HL-60/S4 treated with phorbol 12-myristate 13-acetate at 8.2 ng/mL for 4 days and 3 days (cell line): Measurements from ENCODE around the gene ADH5.
"Not testable (repeated sequence)": the region's sequence is repeated elsewhere in the genome, so short reads cannot be mapped to it uniquely, and the experiment has no call there.

Experiments used
- in situ Hi-C: fragments of 300-500 bp; cut with MboI; formaldehyde crosslinking; loops from 2 replicates; pipeline ENCODE4 v1.15.0; 2022; ENCODE audit warnings: low sequenced_read_pairs

Gene ADH5

DNA sequence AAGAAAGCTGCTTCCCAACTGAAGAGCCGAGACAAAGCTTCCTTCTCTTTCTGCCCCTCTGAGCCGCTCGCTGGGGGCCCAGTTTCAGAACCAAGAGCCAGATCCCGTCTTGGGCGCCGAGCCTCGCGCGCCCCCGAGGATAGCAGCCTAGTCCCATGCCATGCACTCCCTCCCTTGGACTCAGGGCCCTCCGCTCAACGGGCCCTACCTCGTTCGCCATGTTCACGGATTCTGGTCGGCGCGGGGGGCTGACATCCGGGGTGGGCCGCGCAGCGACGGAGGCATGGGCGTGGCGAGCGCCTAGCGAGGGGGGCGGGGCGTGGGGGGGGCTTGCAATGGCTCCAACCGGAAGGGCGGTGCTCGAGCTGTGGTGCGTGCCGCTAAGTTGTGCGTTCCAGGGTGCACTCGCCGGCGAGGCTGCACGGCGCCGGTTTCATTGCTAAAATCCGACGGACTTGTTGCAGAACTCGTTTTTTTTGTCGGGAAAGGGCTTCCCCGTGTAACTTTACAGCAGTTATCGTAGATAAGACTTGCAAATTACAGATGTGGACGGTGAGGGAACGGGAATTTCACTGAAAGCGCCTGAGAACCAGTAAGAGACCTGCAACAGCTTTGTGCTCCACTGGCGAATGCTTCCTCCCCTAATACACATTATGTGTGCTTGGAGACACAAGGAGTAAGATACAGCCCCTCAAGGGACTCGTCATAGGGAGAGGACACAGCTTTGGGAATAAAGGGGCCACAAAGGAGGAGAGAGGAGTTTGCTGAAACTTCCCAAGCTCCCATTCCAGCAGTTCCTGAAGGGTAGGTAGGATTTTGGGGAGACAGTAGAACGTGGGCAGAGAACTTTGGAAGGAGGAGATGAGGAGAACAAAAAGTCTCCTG, at the start of gene ADH5:
Gene ADH5 (minus strand): TSS at position 308 of the 885 bp plus-strand sequence. CDS start 88 bp downstream, at position 220.
- in situ Hi-C loops = no loop called here

DNA sequence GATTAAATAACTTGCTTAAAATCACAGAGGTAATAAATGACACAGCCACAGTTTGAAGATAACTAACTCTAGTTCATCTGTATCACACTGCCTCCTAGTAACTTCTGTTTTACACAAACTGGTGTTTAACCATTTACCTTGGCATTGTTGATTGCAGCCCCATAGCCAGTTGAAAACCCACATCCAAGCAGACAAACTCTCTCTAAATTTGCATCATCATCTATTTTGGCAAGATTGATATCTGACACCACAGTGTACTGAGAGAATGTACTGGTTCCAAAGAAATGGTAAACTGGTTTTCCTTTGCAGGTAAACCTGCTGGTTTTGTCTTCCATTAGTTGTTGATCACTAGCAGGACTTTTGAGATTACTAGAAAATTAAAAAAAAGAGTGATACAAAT, 47.7 kb upstream of the ADH5 start:
- in situ Hi-C loops = no loop called here

DNA sequence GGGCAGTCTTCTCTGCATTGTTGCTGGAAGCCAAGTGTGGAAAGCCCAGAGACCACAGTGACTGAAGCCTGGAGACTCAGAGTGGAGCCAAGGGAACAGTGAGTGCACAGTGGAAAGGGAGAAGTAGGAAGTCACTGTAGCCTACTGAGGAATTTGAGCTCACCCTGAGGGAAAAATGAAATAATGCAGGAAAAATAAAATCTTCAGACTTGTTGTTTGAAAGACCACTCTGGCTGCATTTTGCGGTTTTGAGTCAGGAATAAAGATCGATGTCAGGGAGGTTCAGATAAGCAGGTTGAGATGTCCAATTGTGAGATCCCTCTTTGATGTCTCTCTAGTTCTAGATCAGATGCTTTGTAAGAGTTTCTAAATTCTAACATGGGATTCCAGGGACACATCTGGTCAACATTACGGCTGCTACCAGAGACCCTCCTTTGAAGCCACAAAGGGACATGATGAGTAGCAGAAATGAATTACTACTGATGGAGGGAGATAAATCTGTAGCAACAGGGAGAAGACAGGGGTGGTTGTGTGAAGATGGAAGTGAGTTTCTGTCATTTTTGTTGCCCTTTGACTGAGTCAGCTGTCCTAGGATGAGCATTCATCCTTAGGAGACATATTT, 47.1 kb upstream of the ADH5 start:
- in situ Hi-C loops = no loop called here

DNA sequence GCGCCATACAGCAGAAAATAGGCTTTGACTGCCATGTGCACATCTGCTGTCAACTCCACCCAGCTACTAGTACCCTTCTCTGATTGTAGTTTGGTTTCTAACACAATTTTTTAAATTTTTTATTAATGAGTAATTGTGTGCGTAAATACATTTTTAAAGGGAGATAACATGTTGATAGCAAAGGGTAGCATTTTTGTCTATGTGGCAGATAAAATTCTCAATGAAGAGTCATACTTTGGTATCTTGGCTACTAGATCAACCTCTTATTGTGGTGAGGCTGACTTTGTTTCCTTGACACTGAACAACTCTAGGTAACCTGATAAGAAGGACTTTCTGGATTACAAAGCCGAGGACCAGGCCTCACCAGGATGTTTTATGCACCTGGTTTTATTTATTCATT, 46.0 kb upstream of the ADH5 start:
- in situ Hi-C loops = no loop called here

DNA sequence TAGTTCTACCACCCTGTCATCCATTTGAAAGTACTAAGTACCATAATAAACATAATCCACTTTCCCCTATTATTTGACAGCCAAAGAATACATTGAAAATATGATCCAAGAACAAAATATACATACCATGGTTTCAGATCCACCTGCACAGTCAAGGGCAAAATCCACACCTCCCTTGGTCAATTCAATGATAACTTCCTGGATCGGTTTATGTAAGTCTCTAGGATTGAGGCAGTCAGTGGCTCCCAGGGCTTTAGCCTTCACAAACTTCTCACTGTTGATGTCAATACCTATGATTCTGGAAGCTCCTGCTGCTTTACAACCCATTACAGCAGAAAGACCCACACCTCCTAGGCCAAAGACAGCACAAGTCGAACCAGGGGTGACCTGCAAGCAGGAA, 42.8 kb upstream of the ADH5 start:
- in situ Hi-C loops = no loop called here

DNA sequence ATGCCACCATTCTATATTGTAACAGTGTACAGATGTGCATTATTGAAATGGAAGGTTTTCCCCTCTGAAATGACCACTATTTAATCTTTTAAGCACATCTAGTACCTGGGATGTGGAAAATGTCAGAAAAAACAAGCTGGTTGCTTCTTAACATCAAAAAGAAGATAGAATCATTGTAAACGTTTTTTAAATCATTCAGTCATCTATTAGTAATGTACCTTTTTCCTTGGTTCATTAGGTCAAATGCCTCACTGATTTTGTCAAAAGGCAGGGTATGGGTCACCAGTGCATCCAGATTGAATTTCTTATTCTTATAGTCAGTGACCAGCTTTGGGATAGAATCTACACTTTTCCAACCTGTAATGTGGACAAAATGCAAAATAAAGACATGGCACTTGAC, 37.8 kb upstream of the ADH5 start:
- in situ Hi-C loops = no loop called here

DNA sequence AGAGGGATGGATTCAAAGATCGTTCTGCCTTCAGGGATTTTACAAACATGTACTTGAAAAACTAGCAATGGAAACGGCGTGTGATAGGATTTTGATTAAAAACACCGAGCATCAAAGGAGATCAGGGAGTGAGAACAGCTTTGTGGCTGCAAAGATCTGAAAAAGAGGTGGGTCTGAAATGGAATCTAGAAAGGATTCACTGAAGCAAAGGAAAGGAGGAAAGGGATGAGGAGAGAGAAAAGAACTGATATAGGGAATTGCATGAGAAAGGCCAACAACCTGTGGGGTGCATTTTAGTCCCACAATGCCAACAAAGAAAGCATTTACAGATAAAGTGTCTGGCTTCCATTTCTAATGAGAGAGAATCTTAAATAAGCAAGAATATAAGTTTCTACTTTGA, 32.4 kb upstream of the ADH5 start:
- in situ Hi-C loops = no loop called here

DNA sequence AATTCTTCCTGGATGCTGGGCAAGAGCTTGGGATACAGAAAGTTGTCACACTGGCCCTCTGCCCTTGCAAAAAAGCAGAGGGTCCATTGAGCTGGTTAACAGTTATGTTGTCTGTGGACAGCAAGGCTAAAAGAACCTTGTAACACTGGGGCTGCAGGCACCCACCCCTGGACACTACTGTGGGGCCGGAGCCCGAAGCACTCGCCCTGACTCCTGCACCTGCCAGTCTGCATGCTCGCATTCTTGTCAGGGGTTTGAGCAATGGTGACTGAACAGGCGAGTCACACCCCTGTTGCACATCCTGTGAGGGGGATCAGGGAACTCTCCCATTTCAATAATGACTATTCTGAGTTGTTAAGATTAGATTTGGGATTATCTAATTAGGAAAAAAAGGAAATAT, 31.9 kb upstream of the ADH5 start:
- in situ Hi-C loops = no loop called here

DNA sequence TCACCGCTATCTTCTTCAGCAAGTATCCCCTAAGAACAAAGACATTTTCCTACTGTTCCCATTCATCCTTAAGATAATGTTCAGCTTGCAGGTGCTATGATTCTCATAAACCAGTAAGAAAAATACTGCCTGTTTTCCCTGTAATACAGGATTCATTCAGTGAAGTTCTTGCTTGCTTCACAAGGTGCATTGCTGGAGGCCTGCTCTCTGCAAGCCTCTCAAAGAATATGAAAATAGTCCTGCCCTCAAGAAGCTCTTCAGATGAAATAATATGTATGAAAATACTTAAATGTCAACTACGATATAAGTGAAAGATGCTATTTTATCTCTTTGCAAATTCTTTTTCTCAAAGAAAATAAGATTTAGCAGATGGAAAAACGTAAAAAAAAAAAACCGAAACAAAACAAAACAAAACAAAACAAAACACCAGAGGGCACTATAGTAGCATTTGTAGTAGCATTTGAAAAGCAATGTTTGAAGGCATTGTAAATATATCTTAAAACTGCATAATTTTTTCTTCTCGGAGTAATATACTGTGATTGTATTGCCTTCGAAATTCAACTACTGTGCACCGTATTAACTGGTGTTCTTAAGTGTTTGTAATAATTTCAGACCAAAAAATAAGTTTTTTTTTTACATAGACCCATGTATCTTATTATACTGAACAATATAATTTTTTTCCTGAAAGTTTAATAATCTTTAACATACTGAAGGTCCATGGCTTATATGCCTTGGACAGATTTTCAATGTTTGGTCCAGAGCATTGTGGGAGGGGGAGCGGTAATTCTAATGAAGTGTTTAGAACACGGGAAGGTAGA, 29.5 kb upstream of the ADH5 start:
- in situ Hi-C loops = no loop called here

DNA sequence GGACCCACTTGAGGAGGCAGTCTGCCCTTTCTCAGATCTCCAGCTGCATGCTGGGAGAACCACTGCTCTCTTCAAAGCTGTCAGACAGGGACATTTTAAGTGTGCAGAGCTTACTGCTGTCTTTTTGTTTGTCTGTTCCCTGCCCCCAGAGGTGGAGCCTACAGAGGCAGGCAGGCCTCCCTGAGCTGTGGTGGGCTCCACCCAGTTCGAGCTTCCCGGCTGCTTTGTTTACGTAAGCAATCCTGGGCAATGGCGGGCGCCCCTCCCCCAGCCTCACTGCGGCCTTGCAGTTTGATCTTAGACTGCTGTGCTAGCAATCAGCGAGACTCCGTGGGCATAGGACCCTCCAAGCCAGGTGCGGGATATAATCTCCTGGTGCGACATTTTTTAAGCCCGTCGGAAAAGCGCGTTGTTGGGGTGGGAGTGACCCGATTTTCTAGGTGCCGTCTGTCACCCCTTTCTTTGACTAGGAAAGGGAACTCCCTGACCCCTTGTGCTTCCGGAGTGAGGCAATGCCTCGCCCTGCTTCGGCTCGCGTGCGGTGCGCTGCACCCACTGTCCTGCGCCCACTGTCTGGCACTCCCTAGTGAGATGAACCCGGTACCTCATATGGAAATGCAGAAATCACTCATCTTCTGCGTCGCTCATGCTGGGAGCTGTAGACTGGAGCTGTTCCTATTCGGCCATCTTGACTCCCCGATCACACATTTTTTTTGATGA, 28.7 kb upstream of the ADH5 start:
- in situ Hi-C loops = not testable (repeated sequence)

DNA sequence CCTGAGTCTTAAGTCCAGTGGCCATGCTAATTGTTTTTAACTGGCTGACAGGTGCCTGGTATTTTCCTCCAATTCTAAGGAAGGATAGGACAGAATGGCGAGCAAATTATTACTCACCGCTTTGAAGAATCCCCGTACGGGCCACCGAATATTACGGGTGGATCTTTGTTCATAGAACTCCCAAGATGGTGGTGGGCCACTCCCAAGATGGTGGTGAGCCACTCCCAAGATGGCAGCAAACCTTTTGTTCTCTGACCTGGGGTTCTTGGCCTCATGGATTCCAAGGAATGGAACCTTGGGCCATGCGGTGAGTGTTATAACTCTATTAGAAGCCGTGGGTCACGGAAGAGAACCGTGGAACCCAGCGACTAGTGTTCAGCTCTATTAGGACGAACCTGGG, 20.7 kb upstream of the ADH5 start:
- in situ Hi-C loops = not testable (repeated sequence)

DNA sequence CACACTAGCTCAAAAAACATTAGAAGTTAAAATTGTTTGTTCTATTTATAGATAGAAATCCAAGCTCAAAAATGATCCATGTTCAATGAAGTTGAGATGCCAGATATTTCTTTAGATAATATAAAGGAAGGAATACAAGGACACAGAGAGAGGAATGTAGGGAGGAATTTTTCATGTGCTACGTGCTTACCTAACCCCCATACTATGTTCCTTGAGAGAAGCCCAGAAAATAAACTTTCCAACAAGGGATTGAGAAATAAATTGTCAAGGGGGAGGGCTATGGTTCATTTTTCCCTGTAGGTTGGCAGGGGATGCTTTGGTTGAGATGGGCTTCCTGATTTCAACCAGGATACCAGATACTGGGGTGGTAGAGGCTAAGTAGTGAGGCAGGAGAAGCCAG, 15.6 kb upstream of the ADH5 start:
- in situ Hi-C loops = no loop called here

DNA sequence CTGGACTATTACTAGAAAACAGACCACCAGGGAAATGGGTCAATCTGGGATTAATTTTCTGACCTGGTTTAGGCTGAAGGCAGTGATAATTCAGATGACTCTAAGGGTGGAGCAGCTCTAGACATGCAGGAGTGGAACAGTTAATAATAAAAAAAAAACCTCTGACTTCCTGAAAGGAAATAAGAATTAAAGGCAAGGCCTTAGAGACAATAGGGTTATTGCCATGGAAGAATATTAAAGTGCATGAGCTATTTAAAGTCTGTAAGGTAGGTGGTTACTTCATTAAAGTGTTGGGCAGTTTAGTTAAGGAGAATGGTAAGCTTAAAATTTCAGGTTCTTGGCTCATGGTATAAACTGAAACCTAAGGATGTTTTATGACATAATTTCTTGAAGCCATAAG, 14.6 kb upstream of the ADH5 start:
- in situ Hi-C loops = no loop called here

DNA sequence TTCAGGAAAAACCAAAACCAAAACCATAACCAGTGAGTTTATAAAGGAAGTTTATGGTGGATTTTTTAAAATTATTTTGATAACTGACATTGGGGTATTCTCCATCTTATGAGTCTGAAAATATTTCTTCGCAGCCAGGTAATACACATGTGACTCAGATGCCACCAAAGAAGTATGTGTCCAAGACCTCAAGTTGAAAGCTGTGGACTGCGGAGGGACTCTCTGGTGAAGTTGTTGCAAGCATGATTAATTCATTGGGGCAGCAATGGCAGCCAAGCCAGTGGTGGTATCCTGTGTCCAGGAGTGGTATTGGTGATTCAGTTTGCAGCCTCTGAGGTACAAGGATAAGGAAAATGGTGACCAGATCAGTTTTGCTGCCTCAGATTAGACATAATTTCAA, 14.0 kb upstream of the ADH5 start:
- in situ Hi-C loops = no loop called here

DNA sequence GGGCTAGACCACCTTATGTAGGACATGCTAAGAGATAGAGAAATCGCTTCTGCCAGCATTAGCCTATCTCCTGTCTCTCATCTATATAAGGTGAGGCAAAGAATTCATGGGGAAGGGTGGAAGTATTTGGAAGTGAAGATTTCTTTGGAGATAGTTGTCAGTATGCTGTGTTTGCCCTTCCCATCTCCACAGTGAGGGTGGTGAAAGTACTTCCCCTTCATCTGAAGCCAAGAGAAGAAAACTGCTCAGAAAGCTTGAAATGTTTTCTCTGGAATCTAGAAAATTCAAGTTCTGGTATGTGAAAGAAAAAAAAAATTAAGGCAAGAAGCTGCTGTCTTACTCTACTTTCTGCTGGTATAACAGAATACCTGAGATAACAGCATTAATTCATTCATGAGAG, 12.3 kb upstream of the ADH5 start:
- in situ Hi-C loops = no loop called here

DNA sequence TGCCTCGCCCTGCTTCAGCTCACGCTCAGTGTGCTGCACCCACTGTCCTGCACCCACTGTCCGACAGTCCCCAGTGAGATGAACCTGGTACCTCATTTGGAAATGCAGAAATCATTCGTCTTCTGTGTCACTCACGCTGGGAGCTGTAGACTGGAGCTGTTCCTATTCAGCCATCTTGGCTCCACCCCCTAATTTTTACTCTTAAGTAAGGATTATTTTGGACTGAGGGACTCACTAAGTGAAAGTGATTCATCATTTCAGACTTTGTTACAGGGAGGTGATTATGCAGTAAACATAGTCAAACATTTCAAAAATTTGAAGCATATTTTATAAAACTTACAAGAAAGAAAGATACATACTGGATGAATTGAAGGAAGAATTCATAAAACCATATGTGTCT, 11.2 kb upstream of the ADH5 start:
- in situ Hi-C loops = not testable (repeated sequence)

DNA sequence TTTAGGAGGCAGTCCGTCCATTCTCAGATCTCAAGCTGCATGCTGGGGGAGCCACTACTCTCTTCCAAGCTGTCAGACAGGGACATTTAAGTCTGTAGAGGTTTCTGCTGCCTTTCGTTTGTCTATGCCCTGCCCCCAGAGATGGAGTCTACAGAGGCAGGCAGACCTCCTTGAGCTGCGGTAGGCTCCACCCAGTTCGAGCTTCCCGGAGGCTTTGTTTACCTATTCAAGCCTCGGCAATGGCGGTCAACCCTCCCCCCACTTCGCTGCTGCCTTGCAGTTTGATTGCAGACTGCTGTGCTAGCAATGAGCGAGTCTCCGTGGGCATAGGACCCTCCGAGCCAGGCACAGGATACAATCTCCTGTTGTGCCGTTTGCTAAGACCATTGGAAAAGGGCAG, 10.7 kb upstream of the ADH5 start:
- in situ Hi-C loops = no loop called here

DNA sequence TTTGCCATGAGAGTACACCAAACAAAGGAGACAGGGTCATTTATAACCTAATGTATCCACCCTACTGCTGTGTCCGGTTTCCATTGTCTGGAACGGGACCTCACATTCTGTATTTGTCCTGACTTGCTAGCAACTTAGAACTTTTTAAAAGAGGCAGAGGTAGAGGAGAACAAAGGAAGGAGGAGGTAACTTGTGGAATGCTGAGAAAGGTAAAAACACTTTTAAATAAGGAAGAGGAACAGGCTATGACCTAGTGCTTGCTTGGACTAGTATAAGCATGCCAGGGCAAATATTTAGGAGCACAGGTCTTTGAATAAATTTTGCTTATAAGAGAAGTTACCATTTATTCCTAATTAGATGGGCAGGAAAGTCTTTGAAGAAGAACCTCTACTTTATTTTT, 3.3 kb upstream of the ADH5 start:
- in situ Hi-C loops = not testable (repeated sequence)

DNA sequence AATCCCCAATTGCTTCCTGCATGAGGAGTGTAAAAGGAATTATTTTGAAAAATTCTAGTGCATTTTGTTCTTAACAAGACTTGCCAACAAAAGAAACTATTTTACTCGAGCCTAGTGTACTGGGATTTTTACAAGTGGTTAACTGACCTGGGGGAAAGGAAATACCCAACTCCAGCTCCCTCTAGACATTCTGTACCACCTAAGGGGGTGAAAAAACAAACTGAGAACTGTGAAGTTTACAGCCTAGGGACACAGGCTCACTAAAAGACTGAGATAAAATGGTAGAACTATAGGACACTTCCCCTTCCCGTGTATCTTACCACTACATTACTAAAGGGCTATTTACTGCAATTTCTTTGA, 2.6 kb upstream of the ADH5 start:
- in situ Hi-C loops = no loop called here

DNA sequence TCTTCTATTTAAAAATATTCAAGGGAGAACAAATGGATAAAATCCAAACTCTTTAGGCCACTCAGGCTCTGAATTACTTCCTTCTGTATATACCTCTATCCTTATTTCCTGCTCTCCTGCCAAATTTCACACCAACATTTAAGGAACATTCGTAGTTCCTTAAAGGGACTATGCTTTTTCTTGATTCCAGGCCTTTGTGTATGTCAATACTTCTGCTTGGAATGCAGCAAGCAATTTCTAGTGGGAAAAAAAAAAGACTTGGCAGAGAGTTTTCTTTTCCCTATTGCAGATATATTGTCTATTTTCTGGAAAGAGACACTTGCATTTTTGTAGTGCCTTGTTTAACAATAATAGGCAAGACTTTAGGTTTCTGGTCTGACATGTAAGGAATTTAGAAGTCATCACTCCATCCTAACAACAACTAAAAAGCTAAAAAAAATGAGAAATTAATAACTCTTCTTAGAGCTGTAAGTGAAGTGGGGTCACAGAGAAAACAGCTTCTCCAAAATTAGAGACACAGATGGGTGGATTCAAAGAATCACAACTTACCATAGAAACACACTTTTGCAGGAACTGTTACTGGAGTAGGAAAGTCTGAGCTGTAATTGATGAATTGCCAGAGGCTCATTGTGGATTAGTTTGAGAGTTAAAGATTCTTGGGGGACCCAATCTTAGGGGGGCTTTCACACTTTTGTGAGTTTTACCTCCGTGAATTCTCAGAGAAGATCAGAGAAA, 2.1 kb upstream of the ADH5 start:
- in situ Hi-C loops = no loop called here
